ENCODE data around the gene BDH1.

The BDH1 gene

DNA sequence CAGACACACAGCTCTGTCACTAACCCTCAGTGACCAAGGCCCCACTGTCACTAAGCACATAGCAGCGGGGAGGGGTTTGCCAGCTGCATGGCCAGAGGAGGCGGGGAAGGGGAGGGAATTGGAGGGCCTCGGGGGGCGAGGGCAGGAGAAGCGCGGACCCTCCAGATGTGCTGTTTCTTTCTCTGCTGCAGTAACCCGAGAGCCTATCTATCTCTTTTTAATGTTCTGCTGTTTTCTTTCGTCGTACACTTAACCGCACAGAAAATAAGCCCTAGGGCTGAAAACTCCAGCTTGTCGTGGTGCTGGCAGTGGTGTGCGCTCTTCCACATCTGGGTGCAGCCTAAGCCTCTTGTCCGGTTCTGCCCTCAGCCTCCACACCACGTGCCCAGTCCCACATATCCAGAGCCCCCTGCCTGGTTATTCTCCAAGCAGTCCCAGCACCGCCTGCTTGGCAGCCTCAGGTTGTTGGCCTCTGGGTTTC lies 51.1 kb downstream of the BDH1 start:
- DNase-seq (ENCODE audit: low read depth): no peak

DNA sequence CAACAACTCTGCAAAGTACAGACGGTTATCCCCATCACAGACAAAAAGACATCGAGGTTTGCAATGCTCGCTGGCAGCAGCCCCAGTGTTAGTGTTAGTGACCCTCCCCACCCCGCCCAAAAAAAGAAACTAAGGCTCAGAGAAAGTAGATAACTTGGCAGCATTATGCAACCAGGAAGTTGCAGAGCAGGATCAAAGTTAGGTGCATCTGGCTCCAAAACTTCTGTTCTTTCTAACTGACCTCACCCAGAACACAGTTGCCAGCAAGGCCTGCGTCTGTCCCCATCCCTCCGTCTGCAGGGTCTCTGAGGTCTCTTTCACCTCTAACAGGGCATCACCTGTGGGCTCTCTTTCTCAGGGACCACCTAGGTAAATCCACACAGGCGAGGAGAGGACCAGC lies 51.5 kb downstream of the BDH1 start:
- DNase-seq (ENCODE audit: low read depth): no peak

DNA sequence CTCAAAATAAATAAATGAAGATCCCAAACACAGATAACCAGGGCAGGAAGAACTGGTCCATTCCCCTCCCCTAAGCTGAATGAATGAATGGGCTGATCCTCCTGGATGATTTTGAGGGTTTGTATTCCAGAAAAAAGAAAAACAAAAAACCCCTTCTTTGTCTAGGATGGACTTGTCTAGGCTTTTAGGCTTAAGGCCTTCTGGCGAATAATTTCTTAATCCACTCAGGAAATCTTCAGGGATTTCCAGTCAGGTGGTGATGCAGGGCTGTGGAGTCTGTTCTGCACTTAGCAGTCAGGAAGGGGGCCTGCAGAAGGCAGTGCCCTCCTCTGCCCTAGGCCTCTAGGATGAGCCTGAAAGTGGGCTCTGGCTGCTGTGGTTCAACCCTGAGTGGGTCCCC lies 52.1 kb downstream of the BDH1 start:
- no peak for DNase-seq (ENCODE audit: low read depth)

DNA sequence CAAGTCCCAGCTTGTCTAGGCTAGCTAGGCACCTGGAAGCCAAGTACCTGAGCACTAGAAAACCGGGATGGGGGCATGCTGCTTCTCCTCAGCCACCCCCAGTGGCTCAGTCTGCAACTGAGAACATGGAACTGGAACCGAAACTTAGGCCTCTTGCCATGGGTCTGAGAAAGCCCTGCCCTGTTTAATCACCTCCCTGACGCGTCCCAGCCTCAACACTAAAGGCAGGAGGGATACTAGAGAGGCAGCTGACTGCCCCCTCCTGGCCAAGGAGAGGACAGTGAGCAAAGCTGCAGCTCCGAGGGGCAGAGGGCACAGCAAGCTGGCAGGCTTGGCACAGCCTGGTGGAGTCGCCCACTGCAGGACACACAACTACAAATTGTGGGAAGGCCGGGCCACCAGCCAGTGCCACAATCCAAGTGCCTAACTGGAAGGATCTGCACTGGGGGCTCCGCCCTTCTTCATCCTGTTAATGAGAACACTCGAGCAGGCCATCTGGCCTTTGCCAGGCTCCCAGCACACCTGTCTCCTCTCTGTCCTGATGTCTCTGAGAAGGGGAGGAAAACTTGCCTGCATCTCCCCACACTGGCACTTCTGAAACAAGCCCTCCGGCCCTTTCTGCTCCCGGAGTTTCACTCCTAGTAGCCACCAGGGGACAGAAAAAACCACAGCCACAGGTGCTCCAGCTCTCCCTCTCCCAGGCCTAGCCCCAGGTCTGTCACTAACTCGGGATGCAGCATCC lies 53.7 kb downstream of the BDH1 start:
- no peak for DNase-seq (ENCODE audit: low read depth)

DNA sequence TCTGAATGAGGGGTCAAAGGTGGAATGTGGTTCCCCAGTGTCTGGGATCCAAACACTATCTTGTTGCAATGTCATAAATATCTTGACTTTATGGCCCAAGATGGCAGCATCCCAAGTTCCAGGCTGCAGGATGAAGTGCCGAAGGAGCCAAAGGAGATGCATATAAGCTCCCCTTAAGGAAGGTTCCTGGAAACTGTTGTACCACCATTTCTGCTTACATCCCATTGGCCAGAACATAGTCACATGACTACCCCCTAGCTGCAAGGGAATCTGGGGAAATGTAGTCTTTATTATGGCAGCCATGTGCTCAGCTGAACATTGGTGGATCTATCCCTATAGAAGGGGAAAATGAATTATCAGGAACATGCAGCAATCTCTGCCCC lies 54.3 kb downstream of the BDH1 start:
- DNase-seq (ENCODE audit: low read depth): no peak

DNA sequence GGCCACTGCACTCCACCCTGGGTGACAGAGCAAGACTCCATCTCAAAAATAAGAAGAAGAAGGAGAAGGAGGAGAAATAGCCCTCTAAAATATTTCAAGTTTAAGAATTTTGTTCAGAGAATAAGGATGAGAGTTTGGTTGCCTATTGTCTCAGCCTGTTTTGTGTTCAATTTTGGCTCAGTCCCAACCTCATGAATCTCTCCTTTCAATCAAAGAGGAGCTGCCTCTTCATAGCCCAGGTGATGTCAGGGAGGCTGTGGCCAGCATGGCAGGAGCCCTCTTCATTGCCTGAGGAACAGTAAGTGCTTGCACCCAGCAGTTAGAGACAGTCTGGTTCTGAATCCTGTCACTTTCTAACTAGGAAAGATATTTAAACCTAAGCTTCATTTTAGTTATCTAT lies 55.0 kb downstream of the BDH1 start:
- DNase-seq (ENCODE audit: low read depth): no peak

DNA sequence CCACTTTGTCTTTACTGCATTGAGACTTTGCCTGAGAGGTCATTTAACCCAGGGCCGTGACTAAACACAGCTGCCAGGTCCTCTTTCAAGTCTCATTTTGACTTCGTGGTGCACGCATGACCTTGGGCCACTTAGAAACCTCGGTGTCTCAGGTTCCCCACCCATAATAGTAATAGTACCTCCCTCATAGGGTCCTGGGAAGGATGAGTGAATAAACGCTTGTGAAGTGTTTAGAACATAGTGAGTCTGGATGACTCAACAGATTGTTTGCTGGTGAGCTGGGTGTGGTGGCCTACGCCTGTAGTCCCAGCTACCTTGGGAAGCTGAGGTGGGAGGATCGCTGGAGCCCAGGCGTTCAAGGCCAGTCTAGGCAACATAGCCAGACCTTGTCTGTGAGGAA lies 56.3 kb downstream of the BDH1 start:
- peak; percentile 61 for DNase-seq (ENCODE audit: low read depth)

DNA sequence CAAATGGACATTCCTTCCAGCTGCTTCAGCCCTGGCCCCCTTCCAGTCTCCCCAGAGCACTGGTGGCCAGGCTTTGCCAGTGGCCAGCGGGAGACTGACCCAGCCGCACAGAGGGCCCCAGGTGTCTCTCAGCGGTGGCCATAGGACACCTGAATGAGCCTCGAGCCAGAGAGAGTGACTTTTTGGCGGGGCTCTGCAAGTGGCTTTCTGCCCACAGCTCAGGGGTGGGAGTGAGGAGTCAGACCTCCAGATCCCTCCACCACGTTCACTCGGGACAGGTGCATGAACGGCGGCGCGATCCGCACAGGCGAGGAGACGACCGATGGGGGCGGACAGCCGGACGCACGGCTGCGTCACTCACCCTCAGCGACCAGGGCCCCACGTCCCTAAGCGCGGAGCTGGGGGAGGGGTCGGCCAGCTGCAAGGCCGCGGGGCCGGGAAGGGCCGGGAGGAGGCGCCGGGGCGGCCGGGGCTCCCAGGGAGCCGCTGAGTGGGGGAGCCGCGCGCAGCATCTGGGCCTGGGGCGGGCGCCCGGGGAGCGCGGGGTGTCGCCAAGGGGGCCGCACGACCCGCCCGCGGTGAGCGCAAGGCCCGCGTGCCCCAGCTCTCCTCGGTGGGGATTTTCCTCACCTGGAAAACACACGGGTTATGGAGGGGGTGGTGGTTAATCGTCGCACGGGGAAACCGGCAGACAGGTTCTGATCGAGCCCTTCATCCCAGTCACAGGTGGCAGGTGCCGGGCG lies 57.1 kb downstream of the BDH1 start:
- DNase-seq (ENCODE audit: low read depth): no peak

DNA sequence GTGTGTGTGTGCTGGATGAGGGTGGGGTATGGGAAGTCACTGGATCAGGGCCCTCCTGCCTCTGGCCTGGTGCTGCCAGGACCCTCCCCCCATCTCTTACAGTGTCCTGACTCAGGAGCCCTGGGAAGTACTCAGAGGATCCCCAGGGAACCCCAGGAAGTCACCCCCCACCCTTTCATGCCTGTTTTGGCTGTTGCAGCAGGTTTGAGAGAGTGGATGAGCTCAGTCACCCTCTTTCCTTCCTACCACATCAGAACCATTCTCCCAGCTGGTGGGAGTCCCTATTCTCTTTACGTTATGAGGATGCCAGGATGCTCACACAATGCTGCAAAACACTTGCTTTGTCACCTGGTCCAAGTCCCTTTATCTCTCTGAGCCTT lies 59.0 kb downstream of the BDH1 start:
- no peak for DNase-seq (ENCODE audit: low read depth)

DNA sequence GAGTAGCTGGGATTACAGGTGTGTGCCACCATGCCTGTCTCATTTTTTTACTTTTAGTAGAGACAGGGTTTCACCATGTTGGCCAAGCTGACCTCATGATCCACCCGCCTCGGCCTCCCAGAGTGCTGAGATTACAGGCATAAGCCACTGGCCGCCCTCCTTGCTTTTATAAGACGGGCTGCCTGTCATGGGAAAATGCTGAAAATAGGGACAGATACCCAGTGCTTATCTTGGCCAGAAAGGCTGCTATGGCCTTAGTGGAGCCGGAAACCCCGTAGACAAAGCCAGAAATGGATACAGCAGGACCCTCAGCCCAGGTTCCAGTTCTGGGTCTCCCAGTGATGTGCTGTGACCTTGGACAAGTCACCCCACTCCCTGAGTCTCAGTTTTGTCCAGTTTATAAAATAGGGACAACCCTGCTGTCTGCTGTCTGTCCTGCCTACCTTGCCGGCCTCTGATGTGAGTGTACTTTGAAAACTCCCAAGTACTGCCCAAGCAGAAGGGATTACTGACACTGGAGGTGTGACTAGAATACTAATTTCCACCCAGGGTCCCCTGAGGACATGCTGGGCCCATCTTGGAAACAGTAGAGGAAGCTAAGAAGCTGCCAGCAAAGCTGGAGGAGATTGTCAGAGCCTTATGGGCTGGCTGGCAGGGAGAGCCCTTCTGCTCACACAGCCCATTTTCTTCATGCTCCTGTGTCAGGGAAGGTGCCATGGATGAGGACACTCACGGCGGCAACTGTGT lies 59.6 kb downstream of the BDH1 start:
- DNase-seq (ENCODE audit: low read depth): no peak

DNA sequence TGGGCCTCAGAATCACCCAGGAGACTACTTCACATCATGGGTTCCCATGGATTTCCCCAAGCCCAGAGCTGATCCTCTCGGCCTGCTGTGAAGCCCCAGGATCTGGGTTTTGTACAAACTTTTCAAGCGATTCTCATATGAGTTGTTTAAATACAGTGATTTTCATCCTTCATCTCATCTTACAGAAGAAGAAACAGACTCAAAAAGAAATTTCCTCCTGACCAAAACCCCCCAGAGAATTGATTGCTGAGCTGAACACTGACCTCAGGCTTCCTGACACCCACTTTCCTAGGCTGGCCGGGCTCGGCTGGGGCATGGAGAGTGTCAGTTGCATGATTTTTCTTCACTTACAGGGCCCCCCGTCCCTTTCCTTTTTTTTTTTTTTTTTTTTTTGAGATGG lies 60.3 kb downstream of the BDH1 start:
- no peak for DNase-seq (ENCODE audit: low read depth)

DNA sequence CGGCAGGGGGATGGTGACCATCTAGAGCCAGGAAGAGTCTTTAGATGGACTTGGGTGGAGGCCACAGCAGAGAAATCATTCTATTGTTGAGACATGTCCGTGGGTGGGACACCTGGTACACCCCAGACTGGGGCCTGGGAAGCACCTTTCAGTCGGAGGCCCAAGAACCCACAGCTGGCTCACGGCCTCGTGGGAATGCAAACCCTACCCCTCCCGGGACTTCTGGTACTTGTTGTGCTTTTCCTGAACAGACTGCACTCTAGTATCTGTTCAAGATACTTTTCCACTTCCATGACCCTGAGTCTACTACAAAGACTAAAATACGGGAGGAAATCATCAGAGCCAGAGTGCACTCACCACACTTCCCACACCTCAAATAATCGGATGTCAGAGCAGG lies 60.7 kb downstream of the BDH1 start:
- DNase-seq (ENCODE audit: low read depth): no peak

DNA sequence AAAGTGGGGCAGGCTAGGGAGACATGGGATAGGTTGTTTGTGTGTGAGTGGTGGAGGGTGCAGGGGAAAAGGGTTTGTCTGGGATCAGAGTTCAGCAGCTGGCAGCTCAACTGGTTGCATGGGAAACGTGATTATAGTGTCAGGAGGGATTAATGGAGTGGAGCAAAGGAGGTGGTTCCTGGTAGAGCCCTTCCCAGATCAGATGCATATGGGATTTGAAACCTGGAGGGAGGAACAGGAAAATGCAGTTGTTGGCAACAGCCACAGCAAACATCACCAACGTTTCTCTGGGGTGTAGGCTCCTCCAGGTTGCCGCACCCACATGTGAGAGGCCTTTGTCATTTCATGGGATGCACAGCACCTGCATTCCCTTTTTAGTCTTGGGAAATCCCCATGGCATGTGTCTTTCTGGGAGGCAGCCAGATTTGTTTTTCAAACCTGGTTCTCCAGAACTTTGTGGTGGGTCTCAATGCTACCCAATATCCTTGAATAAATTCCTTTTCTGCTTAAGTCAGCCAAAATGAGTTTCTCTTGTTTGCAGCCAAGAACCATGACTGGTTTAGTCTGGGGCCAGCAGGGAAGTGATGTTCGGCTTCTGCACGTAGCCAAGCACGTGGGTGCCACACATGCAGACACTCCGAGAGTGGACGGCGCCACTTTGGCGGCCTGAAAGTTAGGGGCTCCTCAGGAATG lies 61.3 kb downstream of the BDH1 start:
- no peak for DNase-seq (ENCODE audit: low read depth)

DNA sequence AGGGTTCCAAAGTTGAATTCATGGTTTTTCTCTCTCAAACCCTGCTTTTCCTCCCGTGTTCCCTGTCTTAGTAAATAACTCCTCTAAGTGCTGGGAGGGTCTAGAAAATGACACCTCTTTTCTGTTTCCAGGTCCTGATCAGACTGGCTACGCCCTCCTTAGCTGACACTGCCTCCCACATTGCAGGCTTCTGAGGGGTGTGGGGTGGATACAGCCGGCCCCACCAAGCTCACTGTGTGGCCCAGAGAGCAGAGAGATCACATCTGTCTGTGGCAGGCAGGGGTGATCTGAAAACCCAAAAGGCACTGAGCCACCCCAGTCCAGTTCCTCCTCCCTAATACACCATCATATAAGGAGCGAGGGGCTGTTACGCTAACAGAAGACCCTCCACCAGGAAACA lies 62.7 kb downstream of the BDH1 start:
- DNase-seq (ENCODE audit: low read depth): no peak

DNA sequence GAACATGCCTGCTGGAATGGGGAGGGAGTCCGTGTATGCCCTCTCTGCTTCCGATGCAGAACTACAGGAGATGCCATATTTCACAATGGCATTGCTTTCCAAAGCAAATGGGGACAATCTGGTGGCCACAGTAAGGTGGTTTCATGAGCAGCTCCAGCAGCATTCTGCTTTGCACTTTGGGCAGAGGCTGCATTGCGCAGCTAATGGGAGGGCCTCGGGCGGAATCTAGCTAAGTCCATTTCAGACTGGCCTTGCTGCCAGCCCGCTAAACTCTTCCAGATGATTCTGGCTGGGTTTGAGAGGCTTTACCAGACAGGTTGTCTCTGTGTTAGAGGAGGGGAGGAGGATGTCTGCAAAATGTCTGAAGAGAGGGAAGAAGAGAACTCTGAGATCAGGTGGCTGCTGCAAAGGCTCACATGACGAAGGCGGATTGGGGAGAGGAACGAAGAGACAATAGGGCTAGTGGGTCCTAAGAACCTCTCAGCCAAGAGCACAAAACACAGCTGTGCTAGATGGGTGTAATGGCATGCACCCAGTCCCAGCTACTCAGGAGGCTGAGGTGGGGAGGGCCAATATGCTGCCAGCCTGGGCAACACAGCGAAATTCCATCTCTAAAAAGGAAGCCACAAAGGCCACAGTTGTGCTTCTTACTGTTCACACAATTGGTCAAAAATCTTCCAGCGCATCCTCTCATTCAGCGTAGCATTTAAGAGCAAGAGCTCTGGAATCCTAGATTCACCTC lies 63.7 kb downstream of the BDH1 start:
- DNase-seq (ENCODE audit: low read depth): no peak

DNA sequence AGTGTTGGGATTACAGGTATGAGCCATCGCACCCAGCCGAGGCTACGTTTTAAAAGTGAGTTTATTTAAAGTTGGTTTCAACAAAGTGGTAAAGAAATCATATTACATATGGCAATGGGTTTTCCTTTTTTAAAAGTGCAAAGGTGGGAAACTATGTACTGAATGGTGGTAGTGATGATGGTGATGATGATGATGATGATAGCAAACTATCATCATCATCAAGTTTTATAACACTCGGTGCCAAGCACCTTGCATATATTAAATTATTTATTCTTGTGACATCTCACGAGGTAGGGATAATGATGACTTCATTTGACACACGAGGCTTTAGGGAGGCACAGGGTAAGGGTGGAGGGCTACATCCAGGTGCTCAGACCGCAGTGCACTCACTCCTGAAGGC lies 64.3 kb downstream of the BDH1 start:
- no peak for DNase-seq (ENCODE audit: low read depth)

DNA sequence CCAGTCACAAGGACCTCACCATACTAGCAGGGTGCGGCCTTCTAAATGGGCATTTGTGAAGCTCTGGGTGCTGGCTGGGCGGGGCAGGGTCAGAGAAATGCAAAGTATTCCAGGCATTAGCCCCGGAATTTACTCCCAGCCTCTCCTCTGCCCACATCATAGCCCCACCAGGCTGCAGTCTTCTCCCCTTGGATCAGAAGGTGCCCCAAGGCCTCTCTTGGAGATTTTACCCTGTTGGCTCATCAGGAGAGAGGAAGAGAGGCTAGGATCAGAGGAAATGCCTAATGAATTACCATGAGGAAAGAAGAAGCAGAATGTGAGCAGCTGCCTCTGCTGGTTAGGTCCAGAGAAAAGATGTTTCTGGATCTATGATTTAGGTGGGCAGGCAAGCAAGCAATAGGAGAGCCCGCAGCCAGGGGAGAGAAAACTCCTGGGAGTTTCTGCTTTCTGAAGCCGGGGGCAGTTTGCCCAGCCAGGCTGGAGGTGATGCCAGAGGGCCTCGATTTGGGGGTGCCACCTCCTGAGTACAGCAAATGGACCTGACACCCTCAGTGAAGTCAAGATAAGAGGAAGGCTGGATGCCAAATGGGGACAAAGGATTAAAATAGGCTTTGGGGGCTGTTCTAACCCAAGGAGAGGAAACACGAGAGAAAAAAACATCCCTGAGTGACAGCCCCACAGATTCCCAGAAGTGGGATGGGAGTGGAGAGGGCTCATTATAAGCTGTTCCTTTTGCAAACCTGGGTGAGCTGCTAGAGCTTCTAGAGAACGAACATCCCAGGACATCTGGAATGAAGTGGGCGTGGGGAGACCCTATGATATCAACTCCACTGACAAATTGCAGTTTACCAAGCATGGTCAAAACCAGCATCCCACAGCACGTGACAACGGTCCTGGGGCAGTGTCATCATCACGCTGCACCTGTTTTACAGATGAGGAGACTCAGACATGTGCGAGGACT lies 65.4 kb downstream of the BDH1 start:
- no peak for DNase-seq (ENCODE audit: low read depth)

DNA sequence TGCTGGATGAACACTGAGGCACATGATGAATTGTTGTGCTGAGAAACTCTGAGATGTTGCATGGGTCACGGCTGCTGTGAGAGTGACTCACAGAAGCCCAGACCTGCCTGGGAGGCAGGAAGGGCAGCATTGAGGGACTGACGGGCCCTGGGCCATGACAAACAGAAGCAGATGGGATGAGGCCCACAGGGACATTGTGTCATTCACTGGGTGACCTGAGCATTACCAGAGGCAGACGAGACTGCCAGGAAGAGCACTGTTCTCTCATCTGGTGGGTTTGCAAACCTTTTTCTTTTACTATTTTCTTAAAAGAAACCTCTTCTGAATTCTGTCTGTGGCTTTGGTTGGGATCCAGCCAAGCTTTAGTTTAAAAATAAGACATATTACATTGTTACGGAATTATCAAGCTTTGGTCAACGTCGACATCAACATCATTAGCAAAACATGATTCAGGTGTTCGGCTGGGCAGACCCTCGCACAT lies 67.8 kb downstream of the BDH1 start:
- peak; percentile 95 for DNase-seq (ENCODE audit: low read depth)

DNA sequence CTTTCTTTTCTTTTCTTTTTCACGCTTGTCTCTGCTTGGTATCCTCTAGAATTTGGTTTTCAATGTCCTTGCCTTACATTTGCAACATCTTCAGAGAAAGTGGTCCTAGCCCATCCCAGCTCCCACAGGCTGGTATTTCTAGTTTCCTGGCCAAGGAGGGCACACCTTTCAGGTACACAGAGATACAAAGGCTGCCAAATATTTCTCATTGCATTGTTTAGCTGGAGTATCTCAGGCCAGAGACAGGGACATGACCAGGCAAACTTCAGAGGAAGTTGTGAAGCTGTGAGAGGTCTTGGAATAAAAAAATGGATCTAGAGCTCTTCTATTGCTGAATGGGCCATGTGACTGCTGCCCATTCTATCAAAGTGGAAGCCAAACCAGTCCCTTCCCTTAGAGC lies 68.9 kb downstream of the BDH1 start:
- no peak for DNase-seq (ENCODE audit: low read depth)

DNA sequence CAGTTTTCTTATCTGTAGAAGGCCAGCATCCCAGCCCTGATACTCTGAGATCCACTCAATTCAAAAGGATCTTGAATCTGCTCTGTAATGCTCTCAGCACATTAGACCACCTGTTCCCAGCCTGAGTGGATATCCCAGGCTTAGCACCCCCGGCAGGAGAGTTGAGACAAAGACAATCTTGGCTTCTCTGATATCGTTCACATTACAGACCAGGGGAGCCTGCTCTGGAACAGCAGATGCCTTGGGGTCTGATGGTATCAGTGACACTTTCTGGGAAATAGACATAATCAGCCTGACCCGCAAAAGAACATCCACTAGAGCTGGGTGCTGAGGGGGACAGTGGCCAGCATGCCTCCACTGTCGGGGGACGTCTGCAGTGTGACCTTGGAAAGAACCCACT lies 70.6 kb downstream of the BDH1 start:
- DNase-seq (ENCODE audit: low read depth): no peak
